HuH-7 (cell line): ENCODE measurements around the gene RPS19.

Experiments
- DNase-seq: peaks from one replicate; pipeline ENCODE4 v3.0.0; 2011; ENCODE audit warnings: low spot score

Gene RPS19

GRCh38 chr19:41859618-41860418 is at the start of gene RPS19:
Gene RPS19, plus strand, starts transcription at chr19:41860255. Its CDS starts 520 bp downstream, at chr19:41860775.
- peak; percentile 96 for DNase-seq

- no peak for DNase-seq
These were observed 49.8 kb upstream of the RPS19 start for GRCh38 chr19:41810301-41810700.

GRCh38 chr19:41811036-41811435 is 49.0 kb upstream of the RPS19 start:
- no peak for DNase-seq

GRCh38 chr19:41811981-41812380 is 48.1 kb upstream of the RPS19 start:
- no peak for DNase-seq

GRCh38 chr19:41813911-41814310 is 46.1 kb upstream of the RPS19 start:
- no peak for DNase-seq

GRCh38 chr19:41815301-41815700 is 44.8 kb upstream of the RPS19 start:
- no peak for DNase-seq

GRCh38 chr19:41816761-41817160 is 43.3 kb upstream of the RPS19 start:
- DNase-seq = no peak

- peak; percentile 74 for DNase-seq
These were observed 38.9 kb upstream of the RPS19 start for GRCh38 chr19:41821003-41821735.

- no peak for DNase-seq
These were observed 21.9 kb upstream of the RPS19 start for GRCh38 chr19:41837981-41838708.

- DNase-seq = no peak
These were observed 20.8 kb upstream of the RPS19 start for GRCh38 chr19:41839211-41839610.

GRCh38 chr19:41843371-41843770 is 16.7 kb upstream of the RPS19 start:
- DNase-seq = no peak

GRCh38 chr19:41844601-41845000 is 15.5 kb upstream of the RPS19 start, which contains the start of gene LYPD4:
Gene LYPD4, minus strand, starts transcription at chr19:41844683. Its CDS starts 5,398 bp downstream, at chr19:41839285.
- DNase-seq = no peak

- no peak for DNase-seq
These were observed 15.2 kb upstream of the RPS19 start, which contains the start of gene DMRTC2 for GRCh38 chr19:41845001-41845050. Gene DMRTC2, plus strand, starts transcription at chr19:41845042. Its CDS starts 2,387 bp downstream, at chr19:41847429.

- no peak for DNase-seq
These were observed 14.9 kb upstream of the RPS19 start for GRCh38 chr19:41845051-41845590.

GRCh38 chr19:41847351-41848105 is 12.5 kb upstream of the RPS19 start:
- DNase-seq = no peak

- no peak for DNase-seq
These were observed 11.4 kb upstream of the RPS19 start for GRCh38 chr19:41848666-41849065.

GRCh38 chr19:41849067-41849466 is 11.0 kb upstream of the RPS19 start:
- DNase-seq = no peak

GRCh38 chr19:41850381-41850780 is 9.7 kb upstream of the RPS19 start:
- no peak for DNase-seq

- DNase-seq = no peak
These were observed 8.6 kb upstream of the RPS19 start for GRCh38 chr19:41851456-41851855.

GRCh38 chr19:41853344-41853743 is 6.7 kb upstream of the RPS19 start:
- no peak for DNase-seq

GRCh38 chr19:41853768-41854167 is 6.3 kb upstream of the RPS19 start:
- DNase-seq = no peak

GRCh38 chr19:41859213-41859617 is 840 bp upstream of the RPS19 start:
- no peak for DNase-seq
